Panc1 (cell line): Measurements from ENCODE around the gene CLSTN2.

Experiments used
- CTCF ChIP-seq: fragments of 450-650 bp; IDR thresholded peaks from 2 replicates; pipeline ENCODE4 v1.5.1; 2017; ENCODE audit warnings: mild to moderate bottlenecking
- POLR2AphosphoS5 ChIP-seq: IDR thresholded peaks from 2 replicates; pipeline ENCODE4 v1.6.1; 2012; ENCODE audit warnings: mild to moderate bottlenecking, low read depth, low read length, moderate library complexity
- REST ChIP-seq, 2 experiments: IDR thresholded peaks; 2 replicates each; pipeline ENCODE4 v1.6.1; 2011 to 2012; ENCODE audit warnings: low read depth in 2 of 2, control low read depth in 1 of 2, low read length in 1 of 2, mild to moderate bottlenecking in 1 of 2, moderate library complexity in 1 of 2; ENCODE audit not compliant: insufficient read depth in 1 of 2
- SIN3A ChIP-seq: IDR thresholded peaks from 2 replicates; pipeline ENCODE4 v1.6.1; 2012; ENCODE audit warnings: low read depth, mild to moderate bottlenecking, low read length, moderate library complexity, borderline replicate concordance; ENCODE audit not compliant: insufficient read depth
- TCF7L2 ChIP-seq: IDR thresholded peaks from 2 replicates; pipeline ENCODE4 v1.6.1; 2011; ENCODE audit warnings: mild to moderate bottlenecking, low read depth, low read length, inconsistent platforms

GRCh38 chr3:140617135-140617534 lies 682.1 kb downstream of the CLSTN2 start:
- no peak for TF ChIP-seq CTCF
- no peak for TF ChIP-seq SIN3A
- TF ChIP-seq REST (IDR thresholded peaks at IDR 0.05; ENCODE audit: insufficient read depth in 1 of 2, low read depth in 2 of 2, low read length in 1 of 2) = no peak
- no peak for TF ChIP-seq POLR2AphosphoS5
- no peak for TF ChIP-seq TCF7L2
